ENCODE measurements around the gene PAK5.

Gene PAK5

GRCh38 chr20:9514461-9515213 is 324.2 kb downstream of the PAK5 start, which contains the start of gene LAMP5:
Gene LAMP5 (plus strand): TSS chr20:9514590. CDS start chr20:9514853, 263 bp downstream.
- DNase-seq: no peak

- DNase-seq: no peak
Measured at GRCh38 chr20:9514072-9514460, 324.8 kb downstream of the PAK5 start.

GRCh38 chr20:9510911-9511310 is 328.0 kb downstream of the PAK5 start:
- DNase-seq: no peak

- no peak for DNase-seq
Measured at GRCh38 chr20:9509246-9509645, 329.6 kb downstream of the PAK5 start.

GRCh38 chr20:9508696-9509178 is 330.1 kb downstream of the PAK5 start:
- DNase-seq: no peak

GRCh38 chr20:9508240-9508661 is 330.6 kb downstream of the PAK5 start:
- no peak for DNase-seq

- no peak for DNase-seq
Measured at GRCh38 chr20:9507544-9508239, 331.2 kb downstream of the PAK5 start.

GRCh38 chr20:9506964-9507369 is 331.9 kb downstream of the PAK5 start:
- no peak for DNase-seq

- DNase-seq: no peak
Measured at GRCh38 chr20:9506280-9506821, 332.5 kb downstream of the PAK5 start.

- no peak for DNase-seq
Measured at GRCh38 chr20:9503526-9504245, 335.2 kb downstream of the PAK5 start.

- no peak for DNase-seq
Measured at GRCh38 chr20:9501473-9501872, 337.4 kb downstream of the PAK5 start.

GRCh38 chr20:9500121-9500520 is 338.8 kb downstream of the PAK5 start:
- no peak for DNase-seq

- DNase-seq: no peak
Measured at GRCh38 chr20:9499126-9499899, 339.6 kb downstream of the PAK5 start.

GRCh38 chr20:9498322-9498721 is 340.6 kb downstream of the PAK5 start:
- DNase-seq: no peak

GRCh38 chr20:9496155-9496554 is 342.7 kb downstream of the PAK5 start:
- no peak for DNase-seq

GRCh38 chr20:9495701-9496100 is 343.2 kb downstream of the PAK5 start:
- DNase-seq: no peak

- DNase-seq: no peak
Measured at GRCh38 chr20:9493803-9494202, 345.1 kb downstream of the PAK5 start.

GRCh38 chr20:9492067-9492466 is 346.8 kb downstream of the PAK5 start:
- no peak for DNase-seq

- DNase-seq: no peak
Measured at GRCh38 chr20:9491324-9491723, 347.6 kb downstream of the PAK5 start.

GRCh38 chr20:9490631-9491030 is 348.2 kb downstream of the PAK5 start:
- DNase-seq: no peak

- DNase-seq: no peak
Measured at GRCh38 chr20:9490161-9490560, 348.7 kb downstream of the PAK5 start.

GRCh38 chr20:9488063-9488462 is 350.8 kb downstream of the PAK5 start:
- no peak for DNase-seq
